ENCODE data around the gene YPEL1. TPM values are rescaled to one million over a fixed set of nuclear protein-coding genes. Genes with fewer than 3 reads are reported as not detected.

The YPEL1 gene
- total RNA-seq, 1 experiment from 2014 or later: 3.1 TPM

DNA sequence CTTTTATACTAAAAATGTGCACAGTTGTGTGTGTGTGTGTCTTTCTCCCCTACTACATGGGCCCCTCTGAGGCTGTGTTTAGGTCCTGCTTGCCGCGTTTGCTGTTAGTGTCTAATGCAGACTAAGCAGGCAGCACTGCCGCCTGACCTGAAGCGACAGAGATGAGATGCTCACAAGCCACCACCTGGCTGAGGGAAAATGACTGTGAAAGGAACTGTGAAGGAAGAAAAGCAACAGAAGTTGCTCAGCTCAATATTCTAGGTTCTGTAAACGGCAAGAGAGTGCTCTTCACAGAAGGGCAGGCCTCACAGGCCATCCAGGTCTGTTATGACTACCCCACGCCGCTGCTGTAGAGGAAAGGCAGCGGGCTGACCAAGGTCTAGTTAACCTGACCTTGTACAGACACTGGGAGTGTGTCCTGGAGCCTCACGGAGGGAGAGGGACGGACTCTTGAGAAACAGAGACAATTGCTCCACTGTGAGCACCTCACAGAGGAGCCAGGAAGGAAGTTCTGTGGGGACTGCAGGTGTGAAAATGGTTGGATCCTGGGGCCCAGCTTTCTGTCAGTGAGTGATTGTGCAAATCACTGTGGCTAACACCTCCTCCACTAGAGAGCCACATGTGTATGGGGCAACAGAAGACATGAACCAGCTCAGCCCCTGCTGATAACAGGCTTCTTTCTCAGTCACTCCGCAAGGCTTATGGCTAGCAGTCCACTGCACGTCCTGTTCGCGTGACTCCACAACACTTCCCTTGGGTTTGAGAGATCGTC lies 31.3 kb upstream of the YPEL1 start (continued):
- TF ChIP-seq, protein P1, sequence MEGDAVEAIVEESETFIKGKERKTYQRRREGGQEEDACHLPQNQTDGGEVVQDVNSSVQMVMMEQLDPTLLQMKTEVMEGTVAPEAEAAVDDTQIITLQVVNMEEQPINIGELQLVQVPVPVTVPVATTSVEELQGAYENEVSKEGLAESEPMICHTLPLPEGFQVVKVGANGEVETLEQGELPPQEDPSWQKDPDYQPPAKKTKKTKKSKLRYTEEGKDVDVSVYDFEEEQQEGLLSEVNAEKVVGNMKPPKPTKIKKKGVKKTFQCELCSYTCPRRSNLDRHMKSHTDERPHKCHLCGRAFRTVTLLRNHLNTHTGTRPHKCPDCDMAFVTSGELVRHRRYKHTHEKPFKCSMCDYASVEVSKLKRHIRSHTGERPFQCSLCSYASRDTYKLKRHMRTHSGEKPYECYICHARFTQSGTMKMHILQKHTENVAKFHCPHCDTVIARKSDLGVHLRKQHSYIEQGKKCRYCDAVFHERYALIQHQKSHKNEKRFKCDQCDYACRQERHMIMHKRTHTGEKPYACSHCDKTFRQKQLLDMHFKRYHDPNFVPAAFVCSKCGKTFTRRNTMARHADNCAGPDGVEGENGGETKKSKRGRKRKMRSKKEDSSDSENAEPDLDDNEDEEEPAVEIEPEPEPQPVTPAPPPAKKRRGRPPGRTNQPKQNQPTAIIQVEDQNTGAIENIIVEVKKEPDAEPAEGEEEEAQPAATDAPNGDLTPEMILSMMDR (IDR thresholded peaks at IDR 0.05 in 2 of 3, conservative IDR thresholded peaks at IDR 0.05 in 1 of 3; ENCODE audit: borderline replicate concordance in 1 of 3, insufficient read depth in 1 of 3, low read depth in 2 of 3, low read length in 2 of 3): no peak
- TF ChIP-seq, protein P2, sequence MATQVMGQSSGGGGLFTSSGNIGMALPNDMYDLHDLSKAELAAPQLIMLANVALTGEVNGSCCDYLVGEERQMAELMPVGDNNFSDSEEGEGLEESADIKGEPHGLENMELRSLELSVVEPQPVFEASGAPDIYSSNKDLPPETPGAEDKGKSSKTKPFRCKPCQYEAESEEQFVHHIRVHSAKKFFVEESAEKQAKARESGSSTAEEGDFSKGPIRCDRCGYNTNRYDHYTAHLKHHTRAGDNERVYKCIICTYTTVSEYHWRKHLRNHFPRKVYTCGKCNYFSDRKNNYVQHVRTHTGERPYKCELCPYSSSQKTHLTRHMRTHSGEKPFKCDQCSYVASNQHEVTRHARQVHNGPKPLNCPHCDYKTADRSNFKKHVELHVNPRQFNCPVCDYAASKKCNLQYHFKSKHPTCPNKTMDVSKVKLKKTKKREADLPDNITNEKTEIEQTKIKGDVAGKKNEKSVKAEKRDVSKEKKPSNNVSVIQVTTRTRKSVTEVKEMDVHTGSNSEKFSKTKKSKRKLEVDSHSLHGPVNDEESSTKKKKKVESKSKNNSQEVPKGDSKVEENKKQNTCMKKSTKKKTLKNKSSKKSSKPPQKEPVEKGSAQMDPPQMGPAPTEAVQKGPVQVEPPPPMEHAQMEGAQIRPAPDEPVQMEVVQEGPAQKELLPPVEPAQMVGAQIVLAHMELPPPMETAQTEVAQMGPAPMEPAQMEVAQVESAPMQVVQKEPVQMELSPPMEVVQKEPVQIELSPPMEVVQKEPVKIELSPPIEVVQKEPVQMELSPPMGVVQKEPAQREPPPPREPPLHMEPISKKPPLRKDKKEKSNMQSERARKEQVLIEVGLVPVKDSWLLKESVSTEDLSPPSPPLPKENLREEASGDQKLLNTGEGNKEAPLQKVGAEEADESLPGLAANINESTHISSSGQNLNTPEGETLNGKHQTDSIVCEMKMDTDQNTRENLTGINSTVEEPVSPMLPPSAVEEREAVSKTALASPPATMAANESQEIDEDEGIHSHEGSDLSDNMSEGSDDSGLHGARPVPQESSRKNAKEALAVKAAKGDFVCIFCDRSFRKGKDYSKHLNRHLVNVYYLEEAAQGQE (IDR thresholded peaks at IDR 0.05; ENCODE audit: low read depth): no peak

DNA sequence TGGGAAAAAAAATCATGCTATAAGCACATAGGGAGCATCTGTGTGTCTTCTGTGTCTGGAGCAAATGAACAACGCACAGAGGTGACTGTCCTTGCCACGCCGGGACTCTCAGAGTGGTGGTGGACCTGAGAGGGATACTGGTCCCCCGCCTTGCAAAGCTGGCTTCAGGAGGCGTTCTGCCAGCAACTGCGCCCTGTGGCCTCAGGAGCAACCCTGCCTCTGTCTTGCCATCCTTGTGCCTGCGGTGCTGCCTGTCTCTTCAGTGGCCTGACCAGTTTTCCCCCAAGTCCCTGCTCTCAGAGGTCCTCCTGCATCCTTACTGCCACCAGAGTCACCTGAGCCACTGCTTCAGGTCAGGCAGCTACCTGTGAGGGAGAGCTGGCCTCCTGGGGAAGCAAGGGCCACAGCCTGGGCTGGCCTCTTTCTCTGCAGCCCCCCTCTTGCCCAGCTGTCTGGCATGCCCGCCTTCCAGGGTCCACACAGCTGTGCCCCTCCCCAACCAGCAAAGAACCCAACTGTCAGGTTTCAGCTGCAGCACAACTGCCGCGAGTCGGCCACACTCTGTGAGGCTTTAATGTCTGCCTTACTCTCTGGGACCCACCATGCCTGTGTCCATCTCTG lies 30.4 kb upstream of the YPEL1 start:
- H3K27me3 ChIP-seq (ENCODE audit: insufficient read depth, low read length): no peaks in the 10 kb centered on the region
- DNase-seq (ENCODE audit: low read depth, low spot score) (no peak), ATAC-seq (no peak)
- H3K79me2 ChIP-seq (ENCODE audit: insufficient read depth, low read length): no peaks in the 10 kb centered on the region
- ChIA-PET POLR2A (no interaction called here), RAD21 (ENCODE audit: low non-redundant PET in 1 of 2, low total read pairs in 2 of 2, uncharacterized antibody in 2 of 2, unreplicated experiment in 2 of 2) (no interaction called here), CTCF (no interaction called here)
- BruUV-seq (replicated peaks): no TSS peak
- H3K4me3 ChIP-seq (replicated peaks in 1 of 2; ENCODE audit: low read depth in 1 of 2, low read length in 2 of 2): no peak overlapping the region
- no peak overlapping the region for H2AFZ ChIP-seq (ENCODE audit: low read depth, low read length, poor library complexity, severe bottlenecking)
- intact Hi-C loops (cut with micrococcal nuclease): no loop called here
- H3K4me1 ChIP-seq (ENCODE audit: control insufficient read depth in 1 of 2, insufficient read depth in 2 of 2, low read length in 2 of 2): no peaks in the 10 kb centered on the region
- H4K20me1 ChIP-seq (ENCODE audit: insufficient read depth): no peaks in the 10 kb centered on the region
- no peak overlapping the region for H3K9ac ChIP-seq (ENCODE audit: low read length)
- no peaks in the 10 kb centered on the region for H3K9me2 ChIP-seq (ENCODE audit: insufficient read depth)
- H3K9me3 ChIP-seq (ENCODE audit: control insufficient read depth in 1 of 2, insufficient read depth in 1 of 2, low read depth in 1 of 2, low read length in 2 of 2): no peaks in the 10 kb centered on the region
- no peak overlapping the region for H3K4me2 ChIP-seq (ENCODE audit: low read length)
- no peak overlapping the region for H3K27ac ChIP-seq (ENCODE audit: low read depth, low read length)
- H3K36me3 ChIP-seq (ENCODE audit: control insufficient read depth in 1 of 2, insufficient read depth in 2 of 2, low read length in 2 of 2): peaks cover 43 to 49% of the 10 kb centered on the region in 2 experiments; a peak in 3 of 4 replicates
- TF ChIP-seq ZFX (IDR thresholded peaks at IDR 0.05) (no peak), YY1 (IDR thresholded peaks at IDR 0.05; ENCODE audit: extremely low read depth, insufficient replicate concordance, low read depth, low read length) (no peak), SP1 (IDR thresholded peaks at IDR 0.05; ENCODE audit: low read depth) (no peak), JUND (IDR thresholded peaks at IDR 0.05) (no peak), TCF7L2 (IDR thresholded peaks at IDR 0.05; ENCODE audit: borderline replicate concordance, extremely low read depth, insufficient read depth, insufficient read length) (no peak), EZH2 (IDR thresholded peaks at IDR 0.05) (no peak), EGR1 (IDR thresholded peaks at IDR 0.05; ENCODE audit: low read depth) (no peak), CEBPB (IDR thresholded peaks at IDR 0.05; ENCODE audit: low read depth) (no peak), FOSL1 (IDR thresholded peaks at IDR 0.05; ENCODE audit: low read depth) (no peak)
- TF ChIP-seq, protein P3, sequence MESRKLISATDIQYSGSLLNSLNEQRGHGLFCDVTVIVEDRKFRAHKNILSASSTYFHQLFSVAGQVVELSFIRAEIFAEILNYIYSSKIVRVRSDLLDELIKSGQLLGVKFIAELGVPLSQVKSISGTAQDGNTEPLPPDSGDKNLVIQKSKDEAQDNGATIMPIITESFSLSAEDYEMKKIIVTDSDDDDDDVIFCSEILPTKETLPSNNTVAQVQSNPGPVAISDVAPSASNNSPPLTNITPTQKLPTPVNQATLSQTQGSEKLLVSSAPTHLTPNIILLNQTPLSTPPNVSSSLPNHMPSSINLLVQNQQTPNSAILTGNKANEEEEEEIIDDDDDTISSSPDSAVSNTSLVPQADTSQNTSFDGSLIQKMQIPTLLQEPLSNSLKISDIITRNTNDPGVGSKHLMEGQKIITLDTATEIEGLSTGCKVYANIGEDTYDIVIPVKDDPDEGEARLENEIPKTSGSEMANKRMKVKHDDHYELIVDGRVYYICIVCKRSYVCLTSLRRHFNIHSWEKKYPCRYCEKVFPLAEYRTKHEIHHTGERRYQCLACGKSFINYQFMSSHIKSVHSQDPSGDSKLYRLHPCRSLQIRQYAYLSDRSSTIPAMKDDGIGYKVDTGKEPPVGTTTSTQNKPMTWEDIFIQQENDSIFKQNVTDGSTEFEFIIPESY (IDR thresholded peaks at IDR 0.05; ENCODE audit: extremely low read depth, insufficient replicate concordance, low read length): no peak
- TF ChIP-seq, protein P1 (IDR thresholded peaks at IDR 0.05 in 2 of 3, conservative IDR thresholded peaks at IDR 0.05 in 1 of 3; ENCODE audit: borderline replicate concordance in 1 of 3, insufficient read depth in 1 of 3, low read depth in 2 of 3, low read length in 2 of 3): no peak
